K562 (cell line): Measurements from ENCODE around the gene RFWD3. TPM values are rescaled to one million over a fixed set of nuclear protein-coding genes. Genes with fewer than 3 reads are reported as not detected.
A peak's percentile ranks its signal among the peaks of the same experiment; 100 is the strongest.

Experiments used
- ATAC-seq: fragments of 200-7000 bp; cut with Tn5 transposase; 3 replicates; pipeline ENCODE4 v1.9.1; 2020; ENCODE audit warnings: moderate library complexity
- BruUV-seq: library from RNA; stranded (reverse); fragments of 400-500 nt; replicated peaks from 2 replicates; lab custom pipeline; 2021; lab: Mats Ljungman, UMichigan
- CTCF ChIA-PET: fragments of 300-600 bp; formaldehyde crosslinking; extraction: SDS; loops from one replicate; lab custom pipeline; 2021; ENCODE audit warnings: low intra/inter-chr PET ratio; lab: Yijun Ruan, JAX
- POLR2A ChIA-PET: fragments of 300-600, 350-650 bp; sonication (Branson Sonifier 250); formaldehyde crosslinking; extraction: SDS; loops from one replicate; lab custom pipeline; 2021; ENCODE audit warnings: antibody characterized with exemption, inconsistent platforms; lab: Yijun Ruan, JAX
- DNase-seq, 4 experiments: peaks; one replicate each; pipeline versions ENCODE4 v3.0.0 to v3.0.0-alpha.2; 2011 to 2018; ENCODE audit warnings: low spot score in 3 of 4, mixed read lengths in 3 of 4; ENCODE audit errors: extremely low read depth in 1 of 4
- FAIRE-seq: peaks from 2 replicates; lab custom pipeline; 2011; peaks lifted over from hg19 to GRCh38; lab: Jason Lieb, UNC
- H2AFZ ChIP-seq: 2 replicates; pipeline ENCODE4 v1.6.0; 2011; ENCODE audit warnings: low read depth, low read length, control low read depth, inconsistent platforms
- H3K27ac ChIP-seq: fragments of 200-600 bp; 3 replicates; pipeline ENCODE4 v1.8.0; 2011; ENCODE audit warnings: low read depth, mild to moderate bottlenecking, control low read depth, inconsistent platforms, low read length, moderate library complexity, mixed read lengths; ENCODE audit errors: extremely low read depth
- H3K27me3 ChIP-seq, 2 experiments: fragments of 300-600 bp in 1 of 2; 2 replicates in 1 of 2; 3 replicates in 1 of 2; pipeline versions ENCODE4 v1.6.0 to v1.8.0; 2011; ENCODE audit warnings: inconsistent platforms in 2 of 2, low read length in 2 of 2, mild to moderate bottlenecking in 1 of 2, mixed read lengths in 1 of 2, moderate library complexity in 1 of 2; ENCODE audit not compliant: control insufficient read depth in 2 of 2, insufficient read depth in 2 of 2
- H3K36me3 ChIP-seq: fragments of 300-600 bp; 3 replicates; pipeline ENCODE4 v1.8.0; 2011; ENCODE audit warnings: mild to moderate bottlenecking, low read length, inconsistent platforms; ENCODE audit not compliant: control insufficient read depth, insufficient read depth
- H3K4me1 ChIP-seq, 2 experiments: fragments of 200-600 bp in 1 of 2; replicated peaks in 1 of 2; 2 replicates in 1 of 2; 3 replicates in 1 of 2; pipeline versions ENCODE4 v1.5.1 to v1.8.0; 2011; ENCODE audit warnings: inconsistent platforms in 2 of 2, low read length in 2 of 2, mild to moderate bottlenecking in 1 of 2, mixed read lengths in 1 of 2, moderate library complexity in 1 of 2; ENCODE audit not compliant: control insufficient read depth in 2 of 2, insufficient read depth in 2 of 2
- H3K4me2 ChIP-seq: 2 replicates; pipeline ENCODE4 v1.6.1; 2011; ENCODE audit warnings: low read length, control low read depth, inconsistent platforms, mixed read lengths; ENCODE audit not compliant: insufficient read depth
- H3K4me3 ChIP-seq: fragments of 200-600 bp; sonication (generic), shearing (Covaris generic); 2 replicates; pipeline ENCODE4 v1.5.1; 2016; ENCODE audit warnings: control low read depth, inconsistent platforms
- H3K79me2 ChIP-seq: fragments of 200-600 bp; 3 replicates; pipeline ENCODE4 v1.8.0; 2011; ENCODE audit warnings: low read length, inconsistent platforms; ENCODE audit not compliant: control insufficient read depth, insufficient read depth
- H3K9ac ChIP-seq, 2 experiments: 2 replicates each; pipeline versions ENCODE4 v1.6.0 to v1.6.1; 2011; ENCODE audit warnings: low read depth in 2 of 2, low read length in 2 of 2, control low read depth in 1 of 2, inconsistent platforms in 1 of 2, mild to moderate bottlenecking in 1 of 2, mixed read lengths in 1 of 2; ENCODE audit not compliant: insufficient read depth in 1 of 2
- H3K9me1 ChIP-seq: one replicate; pipeline ENCODE4 v1.6.0; 2011; ENCODE audit warnings: inconsistent platforms, mild to moderate bottlenecking, low read length, moderate library complexity; ENCODE audit not compliant: control insufficient read depth, insufficient read depth
- H3K9me3 ChIP-seq: replicated peaks from 2 replicates; pipeline ENCODE4 v1.5.1; 2011; ENCODE audit warnings: low read depth, low read length, inconsistent platforms; ENCODE audit not compliant: control insufficient read depth, insufficient read depth
- H4K20me1 ChIP-seq: replicated peaks from 2 replicates; pipeline ENCODE4 v1.6.1; 2011; ENCODE audit warnings: low read length, inconsistent platforms, mixed read lengths; ENCODE audit not compliant: control insufficient read depth, insufficient read depth
- E2F1 ChIP-seq: sonication (generic); formaldehyde crosslinking; IDR thresholded peaks from 2 replicates; pipeline ENCODE4 v1.8.1; 2023; ENCODE audit warnings: mild to moderate bottlenecking, missing genetic modification reagents, moderate library complexity
- NONO ChIP-seq, 2 experiments: fragments of 200-400 bp in 1 of 2; fragments of 450-650 bp in 1 of 2; formaldehyde crosslinking in 1 of 2; IDR thresholded peaks; 2 replicates each; pipeline ENCODE4 v1.6.1; 2017; ENCODE audit warnings: low read depth in 2 of 2, mild to moderate bottlenecking in 2 of 2, moderate library complexity in 2 of 2, low read length in 1 of 2
- PHF21A ChIP-seq: fragments of 450-650 bp; IDR thresholded peaks from 2 replicates; pipeline ENCODE4 v1.6.1; 2017; ENCODE audit warnings: low read depth, borderline replicate concordance
- RAD21 ChIP-seq, 2 experiments: fragments of 250-450 bp in 1 of 2; fragments of 450-650 bp in 1 of 2; sonication (Bioruptor Pico) in 1 of 2; formaldehyde crosslinking in 1 of 2; IDR thresholded peaks in 1 of 2; conservative IDR thresholded peaks in 1 of 2; 2 replicates each; pipeline versions ENCODE4 v1.4.0 to v1.8.0; 2020 to 2022; ENCODE audit warnings: mild to moderate bottlenecking in 2 of 2, moderate library complexity in 1 of 2
- TRIM28 ChIP-seq: fragments of 450-650 bp; IDR thresholded peaks from 2 replicates; pipeline ENCODE4 v1.6.1; 2017
- TSC22D4 ChIP-seq: fragments of 450-650 bp; IDR thresholded peaks from 2 replicates; pipeline ENCODE4 v1.6.1; 2016; ENCODE audit warnings: missing genetic modification characterization, missing biosample characterization, control low read depth
- ZNF165 ChIP-seq: fragments of 250-450 bp; sonication (Bioruptor Pico); IDR thresholded peaks from 2 replicates; pipeline ENCODE4 v1.4.0; 2020; ENCODE audit warnings: borderline replicate concordance
- ZNF76 ChIP-seq: fragments of 250-450 bp; sonication (Bioruptor Pico); IDR thresholded peaks from 2 replicates; pipeline ENCODE4 v1.4.0; 2020; ENCODE audit warnings: mild to moderate bottlenecking, moderate library complexity, borderline replicate concordance
- WGBS: fragments of 100-300 bp; shearing (Covaris generic); methylation state at CpG from one replicate; pipeline ENCODE4 v1.1.6; 2016; ENCODE audit warnings: low coverage, mixed read lengths; ENCODE audit not compliant: insufficient coverage; ENCODE audit errors: missing lambda C conversion rate; 5-methylcytosine and 5-hydroxymethylcytosine counted together
- in situ Hi-C: fragments of 300-500 bp; cut with MboI; formaldehyde crosslinking; loops from 4 replicates; pipeline ENCODE4 v1.15.0; 2018; ENCODE audit warnings: inconsistent platforms, mixed read lengths
- intact Hi-C: fragments of 100-400 bp; cut with micrococcal nuclease; formaldehyde crosslinking; loops from 2 replicates; pipeline ENCODE4 v1.14.2; 2022
- polyA plus RNA-seq, 8 experiments: library from polyadenylated mRNA; depleted of rRNA in 4 of 8; stranded (reverse) in 5 of 8; unstranded in 3 of 8; fragments of >200 nt; fragmentation: Nextera tagmentation in 2 of 8; fragmentation: Illumina TruSeq in 1 of 8; extraction: Ambion mirVana in 2 of 8; extraction: Trizol in 1 of 8; gene quantifications; 2 replicates each; pipeline versions ENCODE4 v1.2.1 to v1.2.3, GENCODE V29; 2011 to 2014; ENCODE audit warnings: inconsistent platforms in 1 of 8, missing spikeins in 1 of 8
- total RNA-seq, 7 experiments: library from RNA; depleted of rRNA in 6 of 7; stranded (reverse); fragments of >200 nt in 6 of 7; fragmentation: Illumina TruSeq in 2 of 7; extraction: Trizol in 2 of 7; gene quantifications; 2 replicates each; pipeline versions ENCODE4 v1.2.1 to v1.2.3, GENCODE V29; 2011 to 2021; ENCODE audit warnings: low replicate concordance in 1 of 7
- TF ChIP-seq, protein P1 (sequence below): fragments of 450-650 bp; formaldehyde crosslinking; IDR thresholded peaks from 2 replicates; pipeline ENCODE4 v1.4.0; 2020; ENCODE audit warnings: mild to moderate bottlenecking, moderate library complexity

Gene RFWD3
- total and polyA plus RNA-seq, 9 of the 15 experiments (the other 6 are each of a cell fraction or from before 2014, with no cell fraction given): 20.8 to 121 (median 79.0) TPM

GRCh38 chr16:74623839-74624235 lies 42.8 kb downstream of the RFWD3 start:
- intact Hi-C loops (loop anchor here (5.0 kb wide), 1 partner anchor 312 kb away; no protein-coding TSS in a partner anchor), in situ Hi-C loops (no loop called here)
- FAIRE-seq (no peak), ATAC-seq (no peak), DNase-seq (no peak)
- Histone ChIP-seq H3K9me1 (no peaks in the 10 kb centered on the region), H3K4me3 (no peak overlapping the region), H2AFZ (no peak overlapping the region), H3K4me2 (no peak overlapping the region), H3K9me3 (no peaks in the 10 kb centered on the region), H3K79me2 (no peaks in the 10 kb centered on the region), H3K36me3 (peaks cover 88% of the 10 kb centered on the region), H3K27ac (no peak overlapping the region), H3K4me1 (no peaks in the 10 kb centered on the region), H3K27me3 (no peaks in the 10 kb centered on the region), H3K9ac (no peak overlapping the region), H4K20me1 (0 out of 2 replicates have a peak, but pooled peaks cover 7% of the 10 kb centered on the region)
- ChIA-PET CTCF (interaction anchor here (1.3 kb wide), 1 partner anchor 315 kb away, joined by 8 read pairs; no protein-coding TSS in a partner anchor), POLR2A (interaction anchor here (0.9 kb wide), 1 partner anchor 17 kb away, joined by 3 read pairs; the partner anchor contains the start of gene GLG1)
- TF ChIP-seq PHF21A: no peak
- no peak for TF ChIP-seq TSC22D4
- TF ChIP-seq ZNF76 (CRISPR knock-in tag): no peak
- TF ChIP-seq ZNF165 (CRISPR knock-in tag): no peak
- TF ChIP-seq TRIM28: no peak
- no TSS peak for BruUV-seq
- WGBS: 84% methylated on average over 6 of the region's 6 CpGs

DNA sequence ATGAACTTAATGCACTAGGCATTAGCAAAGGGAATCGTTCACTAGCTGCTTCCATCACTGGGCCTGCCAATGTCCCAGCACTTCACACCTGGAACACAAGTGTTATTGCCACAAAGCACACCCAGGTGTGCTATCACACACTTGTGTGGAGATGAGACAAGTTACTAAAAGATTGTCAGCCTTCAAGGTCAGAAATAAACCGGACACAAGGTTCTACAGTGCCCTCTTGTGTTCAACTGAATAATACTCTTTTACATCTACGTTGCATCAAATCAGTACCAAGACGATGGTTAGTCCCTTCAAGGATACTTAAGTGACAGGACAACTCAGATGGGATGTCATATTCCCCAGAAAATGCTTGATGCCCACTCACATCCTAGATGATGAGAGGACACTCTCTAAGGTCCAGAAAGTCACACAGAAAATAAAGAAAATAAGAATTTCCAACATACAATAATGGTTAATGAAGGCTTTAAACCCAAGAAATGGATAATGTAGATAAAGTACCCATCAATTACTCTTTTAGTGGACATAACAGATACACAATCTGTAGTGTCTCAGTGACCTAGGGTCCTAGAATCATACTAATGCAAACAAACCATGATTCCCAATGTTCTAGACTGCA lies 43.4 kb downstream of the RFWD3 start:
- in situ Hi-C loops: no loop called here
- H3K36me3 ChIP-seq: peaks cover 83% of the 10 kb centered on the region
- no peak for TF ChIP-seq E2F1 (CRISPR knock-in tag)
- TF ChIP-seq NONO (IDR thresholded peaks at IDR 0.05; ENCODE audit: low read depth in 2 of 2, low read length in 1 of 2): no peak
- peak; percentile 55 to 79 for TF ChIP-seq RAD21 (CRISPR knock-in tag; conservative IDR thresholded peaks at IDR 0.05 in 1 of 2, IDR thresholded peaks at IDR 0.05 in 1 of 2)
- TF ChIP-seq, protein P1, sequence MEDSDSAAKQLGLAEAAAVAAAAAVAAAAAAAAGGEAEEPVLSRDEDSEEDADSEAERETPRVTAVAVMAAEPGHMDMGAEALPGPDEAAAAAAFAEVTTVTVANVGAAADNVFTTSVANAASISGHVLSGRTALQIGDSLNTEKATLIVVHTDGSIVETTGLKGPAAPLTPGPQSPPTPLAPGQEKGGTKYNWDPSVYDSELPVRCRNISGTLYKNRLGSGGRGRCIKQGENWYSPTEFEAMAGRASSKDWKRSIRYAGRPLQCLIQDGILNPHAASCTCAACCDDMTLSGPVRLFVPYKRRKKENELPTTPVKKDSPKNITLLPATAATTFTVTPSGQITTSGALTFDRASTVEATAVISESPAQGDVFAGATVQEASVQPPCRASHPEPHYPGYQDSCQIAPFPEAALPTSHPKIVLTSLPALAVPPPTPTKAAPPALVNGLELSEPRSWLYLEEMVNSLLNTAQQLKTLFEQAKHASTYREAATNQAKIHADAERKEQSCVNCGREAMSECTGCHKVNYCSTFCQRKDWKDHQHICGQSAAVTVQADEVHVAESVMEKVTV (CRISPR knock-in tag): peak; percentile 49; the same call in 1 of the 2 replicates

More for the DNA sequence above, 43.4 kb downstream of the RFWD3 start:
- Histone ChIP-seq H3K4me2 (no peak overlapping the region), H3K79me2 (no peaks in the 10 kb centered on the region), H2AFZ (no peak overlapping the region), H3K4me3 (no peak overlapping the region), H3K9ac (no peak overlapping the region), H3K27ac (no peak overlapping the region), H4K20me1 (0 out of 2 replicates have a peak, but pooled peaks cover 7% of the 10 kb centered on the region), H3K9me3 (no peaks in the 10 kb centered on the region), H3K9me1 (no peaks in the 10 kb centered on the region), H3K27me3 (no peaks in the 10 kb centered on the region), H3K4me1 (no peaks in the 10 kb centered on the region)
- POLR2A ChIA-PET: interaction anchor here (0.9 kb wide), 1 partner anchor 16 kb away, joined by 3 read pairs; the partner anchor contains the start of gene GLG1
- CTCF ChIA-PET: interaction anchor here (1.3 kb wide), 2 partner anchors 314 kb away, joined by 8 to 9 read pairs; no protein-coding TSS in a partner anchor
- FAIRE-seq (peak; percentile 74), DNase-seq (peak; percentile 37 to 59 (median 38)), ATAC-seq (peak; percentile 76)
- 39% methylated on average over 4 of the region's 4 CpGs for WGBS
- BruUV-seq: no TSS peak
- intact Hi-C loops: loop anchor here (5.0 kb wide), 1 partner anchor 311 kb away; no protein-coding TSS in a partner anchor
